ENCODE measurements around the gene CNNM4.
A peak's percentile ranks its signal among the peaks of the same experiment; 100 is the strongest.

The CNNM4 gene

DNA sequence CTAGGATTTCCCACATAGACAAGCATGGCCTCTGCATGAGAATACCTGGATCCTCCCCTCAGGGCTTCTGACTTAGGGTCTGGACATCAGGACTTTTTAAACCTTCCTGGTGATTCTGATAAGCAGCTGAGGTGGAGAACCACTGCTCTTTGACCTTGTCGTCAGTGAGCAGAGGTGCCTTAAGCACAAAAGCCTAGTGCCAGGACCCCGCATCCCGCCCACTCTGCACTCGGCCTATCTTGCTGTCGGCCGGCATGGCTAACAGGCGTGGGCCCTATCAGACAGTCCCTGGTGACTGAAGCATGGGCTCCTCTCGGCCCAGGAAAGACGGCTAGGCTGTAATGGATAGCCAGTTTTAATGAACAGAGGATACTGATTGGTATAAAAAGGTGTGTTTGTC is 76.9 kb downstream of the CNNM4 start:
- DNase-seq = no peak

DNA sequence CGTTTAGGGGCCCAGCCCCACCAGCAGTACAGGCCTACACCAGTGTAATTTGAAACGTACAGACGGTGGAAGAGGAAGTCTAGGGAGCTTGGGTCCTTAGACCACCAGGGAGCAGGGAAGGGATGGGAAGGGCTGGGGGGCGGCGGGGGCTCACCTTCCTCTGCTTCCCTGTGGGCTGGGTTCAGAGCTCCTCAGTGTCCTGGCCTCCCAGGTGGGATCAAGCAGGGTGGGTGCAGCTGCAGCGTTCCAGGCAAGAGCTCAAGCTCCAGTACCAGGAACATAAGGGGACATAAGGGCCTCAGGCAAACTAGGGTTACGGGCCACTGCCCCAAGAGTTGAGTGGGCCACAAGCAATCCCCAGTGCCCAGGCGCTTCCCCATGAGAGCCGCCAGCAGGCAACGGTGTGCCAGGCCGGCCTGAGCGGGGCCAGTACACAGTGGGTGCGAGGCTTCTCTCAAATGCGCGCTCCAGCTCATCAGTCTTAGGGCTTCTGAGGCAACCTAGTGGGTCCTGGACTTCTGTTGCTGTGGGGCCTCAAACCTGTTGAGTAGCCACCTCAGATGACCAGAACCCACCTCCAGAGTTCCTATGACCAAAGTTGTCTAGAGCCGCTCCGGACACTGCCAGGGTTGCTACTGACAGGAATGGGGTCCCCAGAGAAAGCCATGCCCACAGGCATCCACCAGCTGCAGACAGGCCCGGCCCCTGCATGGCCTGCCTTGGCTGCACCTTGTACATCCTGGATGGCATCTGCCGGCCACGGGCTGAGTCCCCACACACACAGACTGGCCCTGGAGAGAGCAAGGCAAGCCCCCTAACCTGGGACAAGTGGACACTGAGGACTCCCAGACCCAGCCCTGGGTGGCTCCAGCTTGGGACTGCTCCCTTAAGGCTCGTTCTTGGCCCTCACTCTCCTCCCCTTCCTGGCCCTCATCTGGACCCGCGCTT is 77.9 kb downstream of the CNNM4 start:
- DNase-seq = no peak

DNA sequence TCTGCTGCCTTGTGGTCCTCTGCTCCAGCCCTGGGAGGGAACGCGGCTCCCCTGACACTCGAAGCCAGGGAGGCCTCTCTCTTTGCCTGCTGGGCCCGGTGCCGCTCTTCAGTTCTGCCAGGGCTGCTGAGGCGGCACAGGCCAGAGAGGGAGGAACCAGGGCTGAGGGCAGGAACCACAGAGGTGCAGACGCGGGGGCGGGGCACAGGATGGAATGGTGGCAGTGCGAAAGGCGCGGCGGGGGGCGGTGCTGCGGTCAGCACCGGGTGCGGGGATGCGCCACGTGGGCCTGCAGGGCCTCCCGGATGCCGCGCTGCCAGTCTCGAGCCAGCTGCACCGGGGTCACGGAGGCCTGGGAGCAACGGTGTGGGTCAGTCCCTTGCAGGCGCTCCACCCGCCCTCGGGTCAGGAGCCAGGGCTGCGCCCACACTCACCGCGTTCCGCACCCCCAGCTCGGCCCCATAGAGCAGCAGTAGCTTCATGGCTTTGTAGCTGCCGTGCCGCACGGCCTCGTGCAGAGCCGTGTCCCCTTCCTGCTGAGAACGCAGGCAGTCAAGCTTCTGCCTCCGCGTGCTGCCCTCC is 78.7 kb downstream of the CNNM4 start:
- no peak for DNase-seq

DNA sequence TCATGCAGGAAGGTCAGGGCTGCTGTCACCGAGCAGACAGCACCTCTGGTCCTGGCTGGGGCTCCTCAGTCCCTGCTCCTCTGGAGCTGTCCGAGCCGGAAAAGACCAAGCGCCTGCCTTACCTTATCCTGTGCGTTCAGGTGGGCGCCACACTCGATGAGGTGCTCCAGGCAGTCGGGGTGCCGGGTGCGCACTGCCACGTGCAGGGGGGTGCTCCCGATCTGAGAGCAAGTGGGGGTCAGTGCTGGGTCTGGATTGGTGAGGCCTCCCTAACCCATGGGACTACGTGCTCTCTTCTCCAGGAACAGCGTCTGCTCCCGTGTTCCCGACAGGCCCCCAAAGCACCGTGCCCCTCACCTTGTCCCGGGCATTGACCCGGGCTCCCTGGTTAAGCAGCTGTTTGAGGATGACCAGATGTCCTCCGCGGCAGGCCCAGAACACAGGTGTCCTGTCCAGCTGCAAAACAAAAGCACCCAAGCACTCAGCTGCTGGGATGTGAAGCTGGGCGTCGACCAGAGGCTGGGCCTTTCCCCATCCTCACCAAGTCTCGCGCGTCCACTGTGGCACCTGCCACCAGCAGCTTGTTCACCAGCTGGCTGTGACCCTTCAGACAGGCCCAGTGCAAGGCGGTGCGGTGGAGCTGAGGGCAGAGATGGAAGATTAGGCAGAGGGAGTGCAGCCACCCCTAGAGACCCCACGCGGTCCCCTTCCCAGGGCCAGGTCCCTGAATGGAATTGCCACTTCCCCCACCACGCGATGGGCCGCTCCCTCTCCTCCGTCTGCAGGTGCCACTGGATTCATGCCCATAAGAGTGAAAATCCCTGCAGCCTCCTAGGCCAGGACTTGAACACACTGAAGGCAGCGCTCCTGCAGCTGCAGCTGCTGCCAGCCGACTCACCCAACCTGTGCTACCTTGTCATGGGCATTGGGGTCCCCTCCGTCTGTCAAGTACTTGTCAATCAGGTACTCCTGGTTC is 79.5 kb downstream of the CNNM4 start:
- DNase-seq = no peak

DNA sequence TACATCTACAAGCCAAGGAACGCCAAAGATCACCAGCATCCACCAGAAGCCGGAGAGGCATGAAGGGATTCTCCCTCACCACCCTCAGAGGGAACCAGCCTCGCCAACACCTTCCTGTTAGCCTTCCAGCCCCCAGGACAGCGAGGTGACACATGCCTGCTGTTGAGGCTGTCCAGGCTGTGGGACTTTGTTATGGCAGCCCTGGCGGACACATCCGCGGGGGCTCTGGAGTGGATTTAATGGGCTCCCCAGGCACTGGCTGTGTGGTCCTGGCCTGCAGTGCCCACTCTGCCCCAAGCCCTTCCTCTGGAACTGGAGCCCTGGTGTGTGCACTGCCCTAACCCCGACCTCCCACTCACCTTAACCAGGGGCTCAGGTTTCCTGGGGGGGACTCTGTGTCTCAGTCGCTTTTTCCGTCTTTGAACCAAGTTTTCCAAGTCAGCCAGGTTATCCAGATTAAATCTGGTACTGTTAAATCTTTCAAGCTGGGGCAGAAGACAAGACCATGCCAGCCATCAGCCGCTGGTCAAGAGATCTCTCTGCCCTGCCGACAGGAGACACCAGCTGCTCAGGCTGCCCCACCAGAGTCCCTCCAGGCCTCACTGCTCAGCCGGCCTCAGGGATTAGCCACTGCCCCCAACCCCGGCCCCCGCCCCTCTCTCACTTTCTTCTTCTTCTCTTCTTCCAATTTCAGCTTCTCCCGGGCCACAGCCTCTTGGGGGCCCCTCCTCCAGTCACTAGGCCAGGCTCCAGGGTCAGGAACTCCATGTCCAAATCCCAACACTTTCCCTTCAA is 81.2 kb downstream of the CNNM4 start:
- no peak for DNase-seq

DNA sequence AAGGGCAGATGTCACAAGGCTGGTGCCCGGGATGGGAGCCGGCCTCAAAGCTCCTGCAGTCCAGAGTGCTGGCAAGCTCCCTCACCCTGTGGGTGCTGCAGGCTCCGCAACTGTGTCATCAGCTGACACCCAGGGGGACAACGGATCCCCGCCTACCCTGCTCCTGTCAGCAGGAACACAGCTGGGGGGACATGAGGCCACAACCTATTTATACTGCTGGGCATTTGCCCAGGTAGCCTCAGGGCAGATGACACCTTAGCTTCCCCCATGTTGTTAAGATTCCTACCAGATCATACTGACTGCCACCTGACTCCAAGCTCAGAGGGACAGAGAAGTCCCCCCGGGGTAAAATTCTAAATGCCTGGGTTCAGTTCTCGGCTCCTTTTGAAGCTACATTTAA is 81.9 kb downstream of the CNNM4 start:
- DNase-seq = no peak

DNA sequence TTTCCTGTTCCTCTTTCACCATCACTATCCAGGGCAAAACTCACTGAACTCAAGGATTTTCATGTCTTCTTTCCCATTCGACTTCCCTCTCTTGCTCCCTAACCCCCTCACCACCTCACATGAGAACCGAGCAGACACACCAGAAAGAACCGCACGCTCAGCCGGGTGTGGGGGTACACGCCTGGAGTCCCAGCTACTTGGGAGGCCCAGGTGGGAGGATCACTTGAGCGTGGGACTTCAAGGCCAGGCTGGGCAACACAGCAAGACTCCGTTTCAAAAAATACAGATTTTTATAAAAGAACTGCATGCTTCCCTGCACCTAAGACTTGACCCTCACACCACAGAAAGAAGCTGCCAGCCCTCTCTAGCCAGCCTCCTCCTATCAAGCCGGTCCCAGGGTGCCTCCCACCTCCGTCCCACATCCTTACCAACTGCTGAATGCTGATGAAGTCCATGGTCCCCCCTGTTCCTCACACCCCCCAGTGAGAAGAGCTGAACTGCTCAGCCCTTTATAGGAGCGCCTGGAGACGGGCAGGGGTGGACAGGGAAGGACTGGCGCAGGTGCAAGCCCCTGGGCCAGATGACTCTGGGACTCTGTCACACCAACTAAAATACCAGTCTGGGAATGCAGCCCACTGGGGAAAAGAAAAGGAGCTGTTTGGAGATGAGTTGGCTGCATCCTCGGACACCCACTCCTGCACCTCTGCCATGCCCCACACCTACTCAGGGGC is 83.0 kb downstream of the CNNM4 start, which contains the start of gene ANKRD23:
Gene ANKRD23, minus strand, starts transcription at position 484 of the 731 bp plus-strand sequence. Its CDS starts 29 bp downstream, at position 455.
- DNase-seq = no peak

DNA sequence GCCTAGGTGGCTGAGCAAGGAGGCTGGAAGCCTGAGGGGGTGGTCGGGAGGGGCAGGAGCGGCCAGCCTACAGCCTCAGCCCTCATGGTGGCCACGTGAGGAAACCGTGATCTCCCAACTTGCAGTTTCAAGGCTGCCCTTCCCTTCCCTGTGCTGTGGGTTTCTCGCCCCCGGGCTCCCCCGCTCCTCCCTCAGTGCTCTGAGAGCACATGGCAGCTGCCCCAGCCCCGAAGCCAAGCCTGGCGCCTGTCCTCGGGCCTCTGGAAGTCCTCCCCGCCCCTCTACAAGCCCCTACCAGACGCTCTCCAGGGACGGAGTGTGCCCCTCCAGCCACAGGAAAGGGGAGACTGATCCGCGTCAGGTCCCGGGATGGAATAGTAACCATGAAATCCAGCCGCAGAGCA is 83.7 kb downstream of the CNNM4 start:
- DNase-seq = no peak

DNA sequence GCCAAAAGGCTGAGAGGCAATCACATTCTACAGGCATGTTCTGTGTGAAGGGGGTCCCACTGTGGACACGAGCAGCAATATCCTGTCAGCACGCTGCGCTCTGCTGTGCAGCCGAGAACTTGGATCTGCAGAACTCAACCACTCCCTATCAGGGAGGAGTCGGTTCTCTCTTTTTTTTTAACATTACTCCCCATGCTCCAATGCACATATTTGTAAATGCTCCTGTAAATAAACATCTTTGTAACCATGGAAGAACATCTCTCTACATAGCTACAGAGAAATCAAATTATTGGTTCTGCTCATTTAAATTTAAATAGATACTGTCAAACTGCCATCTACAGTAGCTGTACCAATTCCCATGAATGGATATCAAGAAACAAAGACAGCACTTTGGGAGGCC is 86.1 kb downstream of the CNNM4 start:
- no peak for DNase-seq

DNA sequence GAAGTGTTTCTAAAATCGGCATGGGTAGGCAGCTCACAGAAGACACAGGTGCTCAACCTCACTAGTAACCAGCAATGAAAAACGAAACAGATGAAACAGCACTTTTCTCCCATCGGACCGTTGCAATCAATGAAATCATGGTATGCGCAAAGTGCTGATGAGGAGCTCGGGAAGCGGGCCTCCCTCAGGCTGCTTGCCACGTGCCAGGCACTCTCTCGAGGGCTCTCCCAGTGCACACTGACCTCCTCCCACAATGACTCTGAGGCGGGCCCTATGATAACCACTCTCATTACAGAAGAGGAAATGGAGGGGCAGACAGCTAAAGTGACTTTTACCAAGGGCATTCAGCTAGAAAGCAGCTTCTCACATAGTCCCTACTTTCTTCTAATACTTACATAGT is 86.9 kb downstream of the CNNM4 start:
- DNase-seq = no peak

DNA sequence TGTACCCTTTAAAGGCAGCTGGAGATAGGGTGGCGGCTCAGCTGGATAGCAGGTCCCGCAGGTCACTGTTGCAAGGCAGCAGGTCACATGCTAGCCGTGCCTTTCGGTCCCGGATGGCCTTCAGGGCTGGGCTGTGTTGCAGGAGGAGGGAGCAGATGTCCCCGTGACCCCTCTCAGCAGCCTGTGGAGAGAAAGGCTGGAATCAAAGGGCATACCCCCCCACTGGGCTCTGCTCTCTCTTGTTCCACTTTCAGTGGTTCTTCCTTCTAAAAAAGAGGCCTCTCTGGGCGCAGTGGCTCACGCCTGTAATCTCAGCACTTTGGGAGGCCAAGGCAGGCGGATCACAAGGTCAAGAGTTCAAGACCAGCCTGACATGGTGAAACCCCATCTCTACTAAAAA is 87.6 kb downstream of the CNNM4 start:
- no peak for DNase-seq

DNA sequence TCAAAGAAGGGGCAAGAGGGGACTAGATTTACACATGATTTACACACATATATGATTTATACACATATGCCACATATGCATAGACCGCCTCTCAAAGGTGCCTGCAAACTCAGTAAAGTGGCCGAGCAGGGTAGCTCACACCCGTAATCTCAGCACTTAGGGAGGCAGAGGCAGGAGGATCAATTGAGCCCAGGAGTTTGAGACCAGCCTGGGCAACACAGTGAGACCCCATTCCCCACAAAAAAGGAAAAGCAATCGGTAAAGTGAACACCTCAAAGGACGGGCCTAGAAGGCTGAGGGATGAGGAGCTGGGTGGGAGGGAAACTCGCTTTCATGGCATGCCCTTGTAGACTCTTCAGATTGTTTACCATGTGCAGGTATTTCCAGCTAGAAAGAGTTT is 92.0 kb downstream of the CNNM4 start:
- no peak for DNase-seq

DNA sequence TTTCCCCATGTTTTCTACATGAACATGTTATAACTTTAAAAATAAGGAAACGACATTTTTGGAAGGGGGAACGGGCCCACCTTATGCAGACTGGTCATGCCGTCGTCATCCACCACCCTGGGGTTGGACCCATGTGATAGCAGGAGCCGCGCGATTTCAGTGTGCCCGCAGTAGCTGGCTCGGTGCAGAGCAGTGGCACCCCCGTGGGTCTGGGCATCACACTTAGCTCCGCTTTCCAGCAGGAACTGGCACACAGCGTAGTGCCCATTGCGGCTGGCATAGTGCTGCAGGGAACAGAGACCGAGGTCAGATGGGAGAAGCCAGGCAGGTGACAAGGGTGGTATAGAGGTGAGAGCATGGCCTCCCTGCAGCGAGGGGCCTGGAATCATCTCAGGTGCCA is 92.6 kb downstream of the CNNM4 start:
- no peak for DNase-seq

DNA sequence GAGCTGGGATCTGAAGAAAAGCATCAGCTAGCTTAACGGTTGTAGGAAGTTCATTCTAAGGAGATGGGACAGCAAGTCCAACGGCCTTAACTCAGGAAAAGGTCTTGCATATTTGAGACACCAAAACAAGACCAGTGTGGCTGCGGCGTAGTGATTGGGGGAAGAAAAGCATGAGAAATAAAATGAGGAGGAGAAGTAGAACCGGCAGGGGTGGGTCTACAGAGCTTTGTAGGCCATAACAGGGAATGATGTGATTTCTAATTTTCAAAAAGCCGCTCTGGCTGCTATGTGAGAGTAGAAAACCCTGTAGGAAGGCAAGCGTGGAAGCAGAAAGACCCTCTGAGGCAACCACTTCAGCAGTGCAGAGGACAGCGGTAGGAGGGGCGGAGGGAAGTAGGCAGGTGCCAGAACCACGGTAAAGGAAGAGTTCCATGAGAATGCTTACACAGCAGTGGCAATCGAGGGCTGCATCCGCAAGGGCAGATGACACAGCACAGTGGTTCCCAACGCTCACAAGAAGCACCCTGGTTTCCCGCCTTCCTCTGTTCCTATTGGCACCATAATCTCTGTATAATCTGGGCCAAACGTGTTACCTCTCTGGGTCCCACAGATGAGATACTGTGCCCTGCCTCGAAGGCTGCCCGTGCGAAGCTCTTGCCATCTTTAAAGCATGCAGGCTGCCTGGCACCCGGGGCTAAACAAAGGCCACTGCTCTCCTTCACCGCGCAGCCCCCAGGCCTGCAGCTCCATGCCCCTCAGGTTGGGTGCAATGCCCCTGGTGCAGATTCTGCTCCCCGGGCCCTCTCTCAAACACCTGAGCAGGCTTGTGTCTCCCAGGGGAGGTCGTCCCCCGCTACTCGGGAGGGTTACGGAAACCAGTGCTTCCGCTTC is 96.3 kb downstream of the CNNM4 start:
- DNase-seq = peak; percentile 23

DNA sequence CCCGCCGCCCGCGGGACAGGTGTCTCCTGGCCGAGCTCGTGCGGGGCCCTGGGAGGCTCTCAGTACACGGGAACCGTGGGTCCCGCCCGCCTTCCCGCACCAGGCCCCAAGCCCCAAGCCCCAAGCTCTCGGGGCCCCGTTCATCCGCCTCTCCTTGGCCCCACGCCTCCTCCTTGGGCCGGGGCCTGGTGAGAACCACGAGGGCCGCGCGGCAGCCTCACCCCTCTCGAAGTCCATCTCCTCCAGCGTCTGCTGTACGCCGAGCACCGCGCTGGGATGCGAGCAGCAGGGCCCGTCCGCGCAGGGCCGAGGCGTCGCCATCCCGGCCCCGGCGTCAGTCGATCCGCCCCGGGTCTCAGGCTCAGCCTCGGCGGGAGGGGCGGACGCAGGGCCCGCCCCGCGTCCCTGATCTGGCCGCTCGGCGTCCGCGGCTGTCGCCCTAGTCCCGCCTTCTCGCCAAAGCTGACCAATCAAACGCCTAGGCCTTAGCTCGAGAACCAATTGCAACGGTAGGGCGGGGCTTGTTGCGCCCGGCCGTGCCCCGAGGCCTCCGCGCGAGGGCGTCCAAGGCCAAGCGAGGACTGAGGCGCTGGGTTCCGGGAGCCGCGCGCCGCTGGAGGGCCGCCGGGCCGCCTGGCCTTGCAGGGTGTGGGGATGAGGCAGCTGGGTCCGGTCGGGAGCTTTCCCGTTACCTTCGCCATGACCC is 97.1 kb downstream of the CNNM4 start, which contains the start of gene ANKRD39:
Gene ANKRD39, minus strand, starts transcription at position 350 of the 706 bp plus-strand sequence. Its CDS starts 29 bp downstream, at position 321.
- peak; percentile 98 for DNase-seq

DNA sequence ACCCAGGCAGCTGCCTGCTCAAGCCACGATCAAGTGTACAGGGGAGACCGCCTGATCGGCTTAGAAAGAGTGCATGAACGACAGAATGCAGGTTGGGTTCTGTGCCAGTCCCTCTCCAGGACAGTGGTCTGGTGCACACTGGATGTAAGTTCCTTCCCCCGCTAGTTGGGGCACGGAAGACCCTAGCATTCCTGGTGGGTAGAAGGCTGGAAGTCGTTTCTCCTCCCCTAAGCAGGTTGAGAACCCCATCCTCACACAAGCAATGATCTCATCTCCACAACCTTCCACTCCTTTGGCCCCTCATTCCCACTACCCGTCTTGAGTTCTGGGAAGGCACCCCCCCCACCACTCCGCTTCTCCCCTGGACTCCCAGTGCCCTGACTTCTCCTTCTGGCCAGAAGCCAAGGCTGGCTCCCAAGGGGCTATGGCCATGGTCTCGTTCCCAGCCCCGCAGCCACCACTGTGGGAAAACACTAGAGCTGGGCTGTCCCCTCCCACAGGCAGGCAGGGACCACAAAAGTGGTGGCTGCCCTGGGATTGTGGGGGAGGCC is 98.5 kb downstream of the CNNM4 start:
- no peak for DNase-seq

DNA sequence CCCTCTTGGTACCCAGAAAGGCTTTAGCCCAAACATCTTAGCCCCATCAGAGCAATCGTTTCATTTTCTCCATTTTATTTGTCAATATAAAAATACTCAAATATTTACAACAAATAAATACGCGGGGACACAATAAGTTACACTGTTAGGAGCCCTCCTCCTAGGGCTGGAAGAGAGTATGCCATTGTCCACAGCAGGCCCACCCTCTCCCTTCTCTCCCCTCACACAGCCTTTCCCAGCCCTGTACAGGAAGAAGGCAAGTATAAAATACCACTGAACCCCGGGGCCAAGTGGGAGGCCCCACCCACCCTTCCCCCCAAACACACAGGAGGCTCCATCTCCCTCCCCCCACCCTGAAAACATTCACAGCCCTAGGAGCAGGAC is 99.0 kb downstream of the CNNM4 start:
- no peak for DNase-seq

DNA sequence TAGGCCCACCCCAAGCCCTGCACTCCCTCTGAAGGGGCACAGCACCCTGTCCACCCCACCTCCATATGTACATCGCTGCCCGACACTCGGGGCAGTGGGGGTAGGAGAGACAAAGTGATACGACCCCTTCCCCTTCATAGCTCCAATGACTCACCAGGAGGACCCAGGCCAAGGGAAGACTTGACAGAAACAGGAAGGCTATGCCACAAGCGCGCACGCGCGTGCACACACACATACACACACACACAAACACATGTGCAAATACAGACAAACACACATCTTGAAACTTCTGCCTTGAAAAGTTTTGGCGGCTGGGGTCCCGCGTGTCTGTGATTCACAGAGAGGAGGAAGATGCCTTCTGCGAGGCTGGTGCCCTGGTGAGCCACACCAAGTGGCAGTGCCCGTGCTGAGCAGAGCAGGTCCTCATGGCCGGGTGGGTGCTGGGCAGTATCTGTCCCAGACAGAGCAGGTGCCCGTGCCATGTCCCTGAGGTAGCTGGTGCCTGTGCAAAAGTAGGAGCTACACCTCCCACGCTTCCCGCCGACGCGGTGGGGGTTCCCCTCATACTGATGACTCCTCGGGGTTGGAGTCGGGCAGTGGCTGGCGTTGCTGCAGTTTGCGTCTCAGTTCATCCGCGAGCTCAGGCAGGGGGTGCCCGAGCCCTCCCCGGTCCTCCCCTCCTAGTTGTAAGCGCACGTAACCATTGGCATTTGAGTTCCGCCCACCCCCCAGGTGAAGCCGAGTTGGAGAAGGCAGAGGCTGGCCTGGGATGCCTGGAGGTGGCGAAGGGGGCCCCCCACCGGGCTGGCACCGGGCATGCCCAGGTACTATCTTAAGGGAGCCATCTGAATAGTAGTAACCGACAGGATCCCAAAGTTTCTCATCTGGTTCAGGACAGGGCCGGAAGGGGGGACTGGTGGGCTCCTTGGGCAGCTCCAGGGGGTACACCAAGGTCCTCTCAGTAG is 99.6 kb downstream of the CNNM4 start:
- no peak for DNase-seq

Data from NCI-H1694 treated with DMSO at 0.1 percent for 48 hours (cell line).